ENCODE results near the gene CFAP100. TPM values are rescaled to one million over a fixed set of nuclear protein-coding genes. Genes with fewer than 3 reads are reported as not detected.

Gene CFAP100
- total RNA-seq, 4 donors from 2014 or later, result not detected

GRCh38 chr3:126392246-126392645, 2.5 kb upstream of the CFAP100 start:
- no peak for TF ChIP-seq POLR2A (IDR thresholded peaks at IDR 0.05)
- TF ChIP-seq CTCF (IDR thresholded peaks at IDR 0.05), result no peak
- WGBS, 2 donors, result 61 to 68% methylated on average over 12 of the region's 12 CpGs
- H3K4me3 ChIP-seq (ENCODE audit: low read depth, poor library complexity, severe bottlenecking), result no peak overlapping the region
- intact Hi-C loops (cut with DNase I; ENCODE audit: low total_unique reads), result loop anchor here (10.0 kb wide), 1 partner anchor 247 kb away; no protein-coding TSS in a partner anchor
- DNase-seq (ENCODE audit: low spot score in 2 of 2), result peak in 1 of 2 donors; percentile 60

GRCh38 chr3:126393563-126393962, 1.1 kb upstream of the CFAP100 start:
- no peak overlapping the region for H3K4me3 ChIP-seq (ENCODE audit: low read depth, poor library complexity, severe bottlenecking)
- TF ChIP-seq CTCF (IDR thresholded peaks at IDR 0.05), result no peak
- no peak for TF ChIP-seq POLR2A (IDR thresholded peaks at IDR 0.05)
- peak in 1 of 2 donors; percentile 43 for DNase-seq (ENCODE audit: low spot score in 2 of 2)
- intact Hi-C loops (cut with DNase I; ENCODE audit: low total_unique reads), result loop anchor here (10.0 kb wide), 1 partner anchor 249 kb away; no protein-coding TSS in a partner anchor
- 90 to 92% methylated on average over 4 of the region's 4 CpGs for WGBS, 2 donors

- WGBS, 2 donors, result 18 to 24% methylated on average over 10 to 28 of the region's 30 CpGs
- no peak overlapping the region for H3K4me3 ChIP-seq (ENCODE audit: low read depth, poor library complexity, severe bottlenecking)
- peak in 1 of 2 donors; percentile 83 for DNase-seq (ENCODE audit: low spot score in 2 of 2)
- intact Hi-C loops (cut with DNase I; ENCODE audit: low total_unique reads), result loop anchor here (10.0 kb wide), 1 partner anchor 250 kb away; no protein-coding TSS in a partner anchor
- TF ChIP-seq POLR2A (IDR thresholded peaks at IDR 0.05) (no peak), CTCF (IDR thresholded peaks at IDR 0.05) (no peak)
Measured at GRCh38 chr3:126394977-126395321, 240 bp downstream of the CFAP100 start.

GRCh38 chr3:126395846-126396513, 1.3 kb downstream of the CFAP100 start:
- intact Hi-C loops (cut with DNase I; ENCODE audit: low total_unique reads), result loop anchor here (10.0 kb wide), 1 partner anchor 251 kb away; no protein-coding TSS in a partner anchor
- WGBS, 2 donors, result 95 to 96% methylated on average over 5 to 6 of the region's 6 CpGs
- DNase-seq (ENCODE audit: low spot score in 2 of 2), result peak in 1 of 2 donors; percentile 78
- TF ChIP-seq POLR2A (IDR thresholded peaks at IDR 0.05) (no peak), CTCF (IDR thresholded peaks at IDR 0.05) (no peak)
- no peak overlapping the region for H3K4me3 ChIP-seq (ENCODE audit: low read depth, poor library complexity, severe bottlenecking)

- DNase-seq (ENCODE audit: low spot score in 2 of 2), result peak in 1 of 2 donors; percentile 78
- intact Hi-C loops (cut with DNase I; ENCODE audit: low total_unique reads), result loop anchor here (10.0 kb wide), 1 partner anchor 252 kb away; no protein-coding TSS in a partner anchor
- no peak overlapping the region for H3K4me3 ChIP-seq (ENCODE audit: low read depth, poor library complexity, severe bottlenecking)
- TF ChIP-seq CTCF (IDR thresholded peaks at IDR 0.05), result no peak
- WGBS, 2 donors, result 94 to 95% methylated on average over 5 of the region's 5 CpGs
Measured at GRCh38 chr3:126396536-126396935, 1.8 kb downstream of the CFAP100 start.
